ENCODE data around the gene PLPPR1. TPM values are rescaled to one million over a fixed set of nuclear protein-coding genes. Genes with fewer than 3 reads are reported as not detected.
A peak's percentile ranks its signal among the peaks of the same experiment; 100 is the strongest.

The PLPPR1 gene
- total RNA-seq, 1 experiment from 2014 or later, result 2.4 TPM

GRCh38 chr9:101176384-101176783 lies 147.9 kb downstream of the PLPPR1 start:
- H2BK120ac ChIP-seq (ENCODE audit: low read depth, low read length, poor library complexity, severe bottlenecking), result no peak overlapping the region
- H3K18ac ChIP-seq (ENCODE audit: insufficient read length, low read depth, low read length), result no peak overlapping the region
- H3K56ac ChIP-seq (ENCODE audit: insufficient read length, low read depth, low read length), result no peak overlapping the region
- Mint-ChIP-seq H3K36me3 (ENCODE audit: insufficient read depth in 1 of 3, low read depth in 3 of 3) (peaks cover 2 to 5% (median 5%) of the 10 kb centered on the region in 3 experiments; a peak in 4 of 7 replicates), H3K4me1 (no peaks in the 10 kb centered on the region), H3K9me3 (peaks cover 4 to 7% of the 10 kb centered on the region in 2 experiments; a peak in 4 of 5 replicates), H3K4me3 (no peak overlapping the region), H3K27me3 (ENCODE audit: low read depth) (no peaks in the 10 kb centered on the region; the same call in 1 of the 2 replicates), H3K27ac (no peak overlapping the region)
- no peak overlapping the region for H2BK12ac ChIP-seq (ENCODE audit: insufficient read length, low read depth, low read length)
- no peaks in the 10 kb centered on the region for H4K20me1 ChIP-seq (ENCODE audit: control insufficient read depth, insufficient read depth, insufficient read length)
- TF ChIP-seq, protein P1, sequence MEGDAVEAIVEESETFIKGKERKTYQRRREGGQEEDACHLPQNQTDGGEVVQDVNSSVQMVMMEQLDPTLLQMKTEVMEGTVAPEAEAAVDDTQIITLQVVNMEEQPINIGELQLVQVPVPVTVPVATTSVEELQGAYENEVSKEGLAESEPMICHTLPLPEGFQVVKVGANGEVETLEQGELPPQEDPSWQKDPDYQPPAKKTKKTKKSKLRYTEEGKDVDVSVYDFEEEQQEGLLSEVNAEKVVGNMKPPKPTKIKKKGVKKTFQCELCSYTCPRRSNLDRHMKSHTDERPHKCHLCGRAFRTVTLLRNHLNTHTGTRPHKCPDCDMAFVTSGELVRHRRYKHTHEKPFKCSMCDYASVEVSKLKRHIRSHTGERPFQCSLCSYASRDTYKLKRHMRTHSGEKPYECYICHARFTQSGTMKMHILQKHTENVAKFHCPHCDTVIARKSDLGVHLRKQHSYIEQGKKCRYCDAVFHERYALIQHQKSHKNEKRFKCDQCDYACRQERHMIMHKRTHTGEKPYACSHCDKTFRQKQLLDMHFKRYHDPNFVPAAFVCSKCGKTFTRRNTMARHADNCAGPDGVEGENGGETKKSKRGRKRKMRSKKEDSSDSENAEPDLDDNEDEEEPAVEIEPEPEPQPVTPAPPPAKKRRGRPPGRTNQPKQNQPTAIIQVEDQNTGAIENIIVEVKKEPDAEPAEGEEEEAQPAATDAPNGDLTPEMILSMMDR (conservative IDR thresholded peaks at IDR 0.05), result peak; percentile 63
- no peak overlapping the region for H4K91ac ChIP-seq (ENCODE audit: insufficient read length, low read depth, low read length)
- no peak overlapping the region for H2BK5ac ChIP-seq (ENCODE audit: insufficient read length, low read length)
- H3K23me2 ChIP-seq (ENCODE audit: insufficient read length, low read depth, low read length, poor library complexity, severe bottlenecking), result no peaks in the 10 kb centered on the region
- H3K9ac ChIP-seq (ENCODE audit: extremely low read depth, insufficient read length, low read length), result no peak overlapping the region
- H3K79me1 ChIP-seq (ENCODE audit: insufficient read depth, low read depth, low read length, poor library complexity, severe bottlenecking), result no peaks in the 10 kb centered on the region
- H2AFZ ChIP-seq (ENCODE audit: low read length), result no peak overlapping the region
- H3K23ac ChIP-seq (ENCODE audit: insufficient read length, low read depth, low read length), result no peak overlapping the region
- no peak overlapping the region for H3T11ph ChIP-seq (ENCODE audit: low read length)
- H4K8ac ChIP-seq (replicated peaks; ENCODE audit: insufficient read length, low read depth, low read length), result no peak overlapping the region
- no peaks in the 10 kb centered on the region for H3K27me3 ChIP-seq (ENCODE audit: insufficient read depth, low read length)
- H3K14ac ChIP-seq (ENCODE audit: insufficient read depth, low read length), result no peak overlapping the region
- H3K9me3 ChIP-seq (ENCODE audit: control insufficient read depth, low read depth, low read length), result no peaks in the 10 kb centered on the region
- no peak overlapping the region for H3K4ac ChIP-seq (ENCODE audit: low read depth, low read length)
- H2AK5ac ChIP-seq (ENCODE audit: insufficient read length, low read length), result no peak overlapping the region
- no peak overlapping the region for H2BK15ac ChIP-seq (ENCODE audit: low read depth, low read length)
- no peak overlapping the region for H3K4me2 ChIP-seq (ENCODE audit: insufficient read depth, insufficient read length, low read length)
- peak; percentile 53 for DNase-seq
- no peaks in the 10 kb centered on the region for H3K4me1 ChIP-seq (ENCODE audit: insufficient read depth, low read length)
- H3K79me2 ChIP-seq (ENCODE audit: insufficient read depth, low read length), result no peaks in the 10 kb centered on the region
- H4K5ac ChIP-seq (ENCODE audit: insufficient read length, low read depth, low read length), result no peak overlapping the region
- no peak overlapping the region for H3K27ac ChIP-seq (ENCODE audit: insufficient read length, low read depth, low read length)
- no peak overlapping the region for H2BK20ac ChIP-seq (ENCODE audit: low read depth, low read length, poor library complexity, severe bottlenecking)
- WGBS (ENCODE audit: extremely low coverage, insufficient read length, low lambda C conversion rate), result no CpG with 5 or more reads among the region's 5 CpGs
